ENCODE data around the gene PEX5.
"Not testable (repeated sequence)": the region's sequence is repeated elsewhere in the genome, so short reads cannot be mapped to it uniquely, and the experiment has no call there.

The PEX5 gene

GRCh38 chr12:7219599-7220243 lies 30.2 kb downstream of the PEX5 start:
- no peak for DNase-seq

DNA sequence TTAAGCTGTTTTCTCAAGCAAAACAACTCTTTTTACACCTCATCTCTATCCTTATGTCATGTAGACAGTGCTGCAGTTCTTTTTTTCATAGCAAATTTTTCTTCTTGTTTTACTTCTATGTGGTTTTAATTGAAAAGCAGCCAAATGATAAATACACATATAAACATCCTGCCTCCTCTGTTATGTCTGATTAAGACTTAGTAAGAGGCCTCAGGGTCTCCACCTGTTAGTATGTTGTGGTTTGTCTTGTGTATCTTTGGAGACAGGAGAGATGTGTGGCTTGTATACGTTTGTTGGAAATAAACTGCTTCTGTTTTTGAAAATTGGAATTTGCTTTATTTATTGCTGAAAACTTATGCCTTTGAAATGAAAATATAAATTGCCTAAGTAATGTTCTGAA lies 32.0 kb downstream of the PEX5 start:
- DNase-seq: no peak

- DNase-seq: no peak
Measured at GRCh38 chr12:7229741-7230140, 40.3 kb downstream of the PEX5 start.

DNA sequence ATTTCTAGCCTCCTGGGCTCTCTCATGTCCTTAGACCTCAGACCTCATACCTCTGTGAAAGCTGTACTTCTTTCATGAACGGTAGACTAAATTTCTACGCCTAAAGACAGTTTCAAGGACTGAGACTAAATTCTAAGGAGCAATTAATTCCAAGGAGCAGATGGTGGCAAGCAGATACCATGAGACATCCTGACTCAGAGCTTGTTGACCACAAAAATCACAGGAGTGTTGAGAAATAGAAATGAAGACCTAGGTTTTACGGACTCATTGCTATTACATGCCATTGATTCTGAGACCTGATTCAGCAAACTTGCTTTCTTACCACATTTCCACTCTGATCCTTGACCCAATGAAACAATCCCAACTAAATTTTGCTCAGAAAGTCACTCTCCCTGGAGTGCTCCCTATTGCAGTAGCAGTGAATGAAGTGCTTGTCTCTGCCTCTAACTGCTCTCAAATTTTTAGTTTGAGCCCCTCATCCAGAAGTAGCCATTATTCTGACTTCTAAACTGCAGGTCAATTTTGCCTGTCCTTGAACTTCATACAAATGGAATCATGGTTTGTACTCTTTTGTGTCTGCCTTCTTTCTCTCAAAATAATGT lies 52.0 kb downstream of the PEX5 start:
- no peak for DNase-seq

GRCh38 chr12:7242176-7243101 lies 53.0 kb downstream of the PEX5 start:
- DNase-seq: no peak

DNA sequence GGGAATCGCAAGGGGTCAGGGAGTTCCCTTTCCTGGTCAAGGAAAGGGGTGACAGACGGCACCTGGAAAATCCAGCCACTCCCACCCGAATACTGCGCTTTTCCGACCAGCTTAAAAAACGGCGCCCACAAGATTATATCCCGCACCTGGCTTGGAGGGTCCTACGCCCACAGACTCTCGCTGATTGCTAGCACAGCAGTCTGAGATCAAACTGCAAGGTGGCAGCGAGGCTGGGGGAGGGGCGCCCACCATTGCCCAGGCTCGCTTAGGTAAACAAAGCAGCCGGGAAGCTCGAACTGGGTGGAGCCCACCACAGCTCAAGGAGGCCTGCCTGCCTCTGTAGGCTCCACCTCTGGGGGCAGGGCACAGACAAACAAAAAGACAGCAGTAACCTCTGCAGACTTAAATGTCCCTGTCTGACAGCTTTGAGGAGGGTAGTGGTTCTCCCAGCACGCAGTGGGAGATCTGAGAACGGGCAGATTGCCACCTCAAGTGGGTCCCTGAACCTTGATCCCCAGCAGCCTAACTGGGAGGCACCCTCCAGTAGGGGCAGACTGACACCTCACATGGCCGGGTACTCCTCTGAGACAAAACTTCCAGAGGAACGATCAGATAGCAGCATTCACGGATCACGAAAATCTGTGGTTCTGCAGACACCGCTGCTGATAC lies 62.0 kb downstream of the PEX5 start:
- not testable (repeated sequence) for DNase-seq

DNA sequence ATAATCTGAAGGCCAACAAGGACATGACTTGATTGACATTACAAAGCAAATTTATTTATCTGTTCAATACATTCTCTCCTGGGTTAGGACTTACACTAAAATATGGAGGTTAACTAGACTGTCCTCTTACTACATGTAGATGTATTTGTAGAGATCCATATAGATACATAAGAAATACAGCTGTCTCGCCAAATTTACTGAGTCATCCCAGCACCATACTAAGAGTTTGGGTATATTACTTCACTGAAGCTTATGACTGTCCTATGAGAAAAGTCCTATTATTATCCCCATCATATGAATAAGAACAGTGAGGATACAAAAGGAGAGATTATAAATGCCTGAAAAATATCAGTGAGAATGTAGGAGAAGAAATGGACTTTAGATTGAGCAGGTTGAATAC lies 69.6 kb downstream of the PEX5 start:
- DNase-seq: no peak
